Psoas muscle (tissue), 8 donors: ENCODE measurements around the gene RFPL1. TPM values are rescaled to one million over a fixed set of nuclear protein-coding genes. Genes with fewer than 3 reads are reported as not detected.

ENCODE experiments used
- ATAC-seq, 4 donors: fragments of 200-7000 bp; cut with Tn5 transposase; one replicate each; pipeline ENCODE4 v1.9.1; 2020; ENCODE audit warnings: moderate library complexity in 3 of 4, mild to moderate bottlenecking in 2 of 4
- DNase-seq, 2 donors: peaks; one replicate each; pipeline ENCODE4 v3.0.0-alpha.2; 2020
- H3K27ac ChIP-seq: fragments of 200-600 bp; one replicate; pipeline ENCODE4 v1.8.0; 2022
- H3K27me3 ChIP-seq, 3 donors: fragments of 200-600 bp in 1 of 3; one replicate each; pipeline versions ENCODE4 v1.6.1 to v1.8.0; 2013 to 2022; ENCODE audit warnings: low read length in 2 of 3, mild to moderate bottlenecking in 2 of 3, moderate library complexity in 1 of 3; ENCODE audit not compliant: insufficient read depth in 3 of 3
- H3K36me3 ChIP-seq, 2 donors: fragments of 200-600 bp in 1 of 2; one replicate each; pipeline versions ENCODE4 v1.6.1 to v1.8.0; 2013 to 2022; ENCODE audit warnings: low read depth in 1 of 2, mild to moderate bottlenecking in 1 of 2, moderate library complexity in 1 of 2; ENCODE audit not compliant: insufficient read depth in 1 of 2
- H3K4me1 ChIP-seq: fragments of 200-600 bp; one replicate; pipeline ENCODE4 v1.8.0; 2022
- H3K4me3 ChIP-seq: fragments of 200-600 bp; one replicate; pipeline ENCODE4 v1.8.0; 2022; ENCODE audit warnings: mild to moderate bottlenecking
- H3K9me3 ChIP-seq: fragments of 200-600 bp; one replicate; pipeline ENCODE4 v1.8.0; 2022
- WGBS, 3 donors: extraction: QIAGEN DNeasy Blood & Tissue Kit; methylation state at CpG; one replicate each; pipeline versions ENCODE4 v1.1.6 to v1.1.7; 2013; 5-methylcytosine and 5-hydroxymethylcytosine counted together
- intact Hi-C, 2 donors: fragments of 100-400 bp; cut with DNase I; formaldehyde crosslinking; loops; one replicate each; pipeline versions ENCODE4 v1.11.0 to v1.14.2; 2022
- polyA plus RNA-seq, 3 donors: library from polyadenylated mRNA; stranded (reverse); fragments of 200-250 nt; gene quantifications; one replicate each; pipeline ENCODE4 v1.2.3, GENCODE V29; 2013
- total RNA-seq, 4 donors: library from RNA; stranded (reverse); fragmentation: NEBNext Ultra II Directional in 2 of 4; extraction: Animal tissue kit (Norgen Biotek cat#: 25700) in 2 of 4; gene quantifications; one replicate each; pipeline versions ENCODE4 v1.2.1 to v1.2.4, GENCODE V29; 2021 to 2023
- TF ChIP-seq, protein P1 (sequence below): fragments of 200-600 bp; IDR thresholded peaks from one replicate; pipeline ENCODE4 v1.8.0; 2022; ENCODE audit warnings: antibody characterized with exemption
- donor health status: healthy with polysubstance abuse.
- donor health status: DM: no; HTN: no; CAD: no; lungs with moderate emphysema.
- donor health status: Bipolar disorder and iron deficiency.
- donor health status: healthy.
- donor health status: DM: yes; HTN: yes; CAD: no.
- donor health status: DM: no; HTN: no; CAD: no.
- donor health status: DM: no; HTN: no; CAD: no.
- donor health status: DM: yes; HTN: yes; CAD: no.

The RFPL1 gene
- total and polyA plus RNA-seq, 7 donors, result not detected

GRCh38 chr22:29445508-29445907 lies 7.1 kb downstream of the RFPL1 start:
- Histone ChIP-seq H3K27ac (no peak overlapping the region), H3K9me3 (no peaks in the 10 kb centered on the region), H3K4me3 (no peak overlapping the region), H3K4me1 (no peaks in the 10 kb centered on the region), H3K36me3 (no peaks in the 10 kb centered on the region), H3K27me3 (no peaks in the 10 kb centered on the region)
- DNase-seq (no peak), ATAC-seq (no peak)
- 63 to 82% (median 81%) methylated on average over 4 of the region's 4 CpGs for WGBS, 3 donors
- intact Hi-C loops, result no loop called here
- TF ChIP-seq, protein P1, sequence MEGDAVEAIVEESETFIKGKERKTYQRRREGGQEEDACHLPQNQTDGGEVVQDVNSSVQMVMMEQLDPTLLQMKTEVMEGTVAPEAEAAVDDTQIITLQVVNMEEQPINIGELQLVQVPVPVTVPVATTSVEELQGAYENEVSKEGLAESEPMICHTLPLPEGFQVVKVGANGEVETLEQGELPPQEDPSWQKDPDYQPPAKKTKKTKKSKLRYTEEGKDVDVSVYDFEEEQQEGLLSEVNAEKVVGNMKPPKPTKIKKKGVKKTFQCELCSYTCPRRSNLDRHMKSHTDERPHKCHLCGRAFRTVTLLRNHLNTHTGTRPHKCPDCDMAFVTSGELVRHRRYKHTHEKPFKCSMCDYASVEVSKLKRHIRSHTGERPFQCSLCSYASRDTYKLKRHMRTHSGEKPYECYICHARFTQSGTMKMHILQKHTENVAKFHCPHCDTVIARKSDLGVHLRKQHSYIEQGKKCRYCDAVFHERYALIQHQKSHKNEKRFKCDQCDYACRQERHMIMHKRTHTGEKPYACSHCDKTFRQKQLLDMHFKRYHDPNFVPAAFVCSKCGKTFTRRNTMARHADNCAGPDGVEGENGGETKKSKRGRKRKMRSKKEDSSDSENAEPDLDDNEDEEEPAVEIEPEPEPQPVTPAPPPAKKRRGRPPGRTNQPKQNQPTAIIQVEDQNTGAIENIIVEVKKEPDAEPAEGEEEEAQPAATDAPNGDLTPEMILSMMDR, result no peak

GRCh38 chr22:29447906-29448305 lies 9.5 kb downstream of the RFPL1 start:
- intact Hi-C loops, result no loop called here
- H3K27ac ChIP-seq, result no peak overlapping the region
- TF ChIP-seq, protein P1, result no peak
- H3K4me1 ChIP-seq, result no peaks in the 10 kb centered on the region
- no peak for ATAC-seq
- 82 to 87% (median 87%) methylated on average over 5 of the region's 5 CpGs for WGBS, 3 donors
- H3K36me3 ChIP-seq, result no peaks in the 10 kb centered on the region
- no peaks in the 10 kb centered on the region for H3K9me3 ChIP-seq
- no peak overlapping the region for H3K4me3 ChIP-seq
- H3K27me3 ChIP-seq, result no peaks in the 10 kb centered on the region
- DNase-seq, result no peak

DNA sequence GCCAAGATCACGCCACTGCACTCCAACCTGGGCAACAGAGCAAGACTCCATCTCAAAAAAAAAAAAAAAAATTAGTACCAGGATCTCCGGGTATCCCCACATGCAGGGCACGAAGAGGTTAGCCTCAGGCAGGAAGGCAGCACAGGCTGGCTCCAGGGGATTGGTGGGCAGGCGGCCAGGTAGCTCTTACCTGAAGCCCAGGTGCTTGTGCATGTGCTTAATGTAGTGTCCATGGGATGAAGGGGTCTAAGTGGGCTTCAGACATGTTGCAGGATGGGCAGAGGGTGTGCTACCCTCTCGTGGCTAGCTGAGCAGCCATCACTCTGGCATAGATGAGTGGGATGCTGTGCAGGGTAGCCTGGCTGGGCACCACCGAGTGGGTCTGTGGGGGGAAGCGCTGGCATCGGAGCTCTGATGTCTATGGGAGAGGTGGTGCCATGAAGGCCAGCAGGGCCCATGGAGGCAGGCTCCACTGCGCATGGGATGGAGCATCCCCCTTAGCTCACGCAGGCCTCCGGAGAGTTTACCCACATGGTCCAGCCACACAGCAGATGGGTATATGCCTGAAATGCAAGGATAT lies 11.0 kb downstream of the RFPL1 start:
- intact Hi-C loops, result no loop called here
- H3K36me3 ChIP-seq, result no peaks in the 10 kb centered on the region
- H3K27me3 ChIP-seq, result no peaks in the 10 kb centered on the region
- TF ChIP-seq, protein P1, result no peak
- no peaks in the 10 kb centered on the region for H3K4me1 ChIP-seq
- ATAC-seq (no peak), DNase-seq (no peak)
- H3K4me3 ChIP-seq, result no peak overlapping the region
- H3K27ac ChIP-seq, result no peak overlapping the region
- H3K9me3 ChIP-seq, result no peaks in the 10 kb centered on the region
- 88 to 92% (median 90%) methylated on average over 11 of the region's 11 CpGs for WGBS, 3 donors

DNA sequence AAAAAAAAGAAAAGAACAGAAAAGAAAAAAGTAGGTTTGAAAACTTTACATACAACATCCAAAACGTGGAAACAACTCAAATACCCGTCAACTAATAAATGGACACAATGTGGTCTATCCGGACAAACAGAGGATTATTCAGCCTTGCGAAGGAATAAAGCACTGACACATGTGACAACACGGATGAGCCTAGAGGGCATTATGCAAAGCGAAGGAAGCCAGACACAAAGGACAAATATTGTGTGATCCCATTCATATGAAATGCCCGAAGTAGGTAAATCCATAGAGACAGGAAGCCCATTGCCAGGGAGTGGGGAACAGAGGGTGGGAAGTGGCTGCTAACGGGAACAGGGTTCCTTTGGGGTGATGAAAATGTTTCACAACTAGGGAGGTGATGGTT lies 11.8 kb downstream of the RFPL1 start:
- H3K36me3 ChIP-seq, result no peaks in the 10 kb centered on the region
- no peak for ATAC-seq
- no peak overlapping the region for H3K27ac ChIP-seq
- no peaks in the 10 kb centered on the region for H3K4me1 ChIP-seq
- WGBS, 3 donors, result 82 to 84% (median 84%) methylated on average over 8 of the region's 8 CpGs
- TF ChIP-seq, protein P1, result no peak
- H3K27me3 ChIP-seq, result no peaks in the 10 kb centered on the region
- DNase-seq, result no peak
- H3K9me3 ChIP-seq, result no peaks in the 10 kb centered on the region
- intact Hi-C loops, result no loop called here
- H3K4me3 ChIP-seq, result no peak overlapping the region

DNA sequence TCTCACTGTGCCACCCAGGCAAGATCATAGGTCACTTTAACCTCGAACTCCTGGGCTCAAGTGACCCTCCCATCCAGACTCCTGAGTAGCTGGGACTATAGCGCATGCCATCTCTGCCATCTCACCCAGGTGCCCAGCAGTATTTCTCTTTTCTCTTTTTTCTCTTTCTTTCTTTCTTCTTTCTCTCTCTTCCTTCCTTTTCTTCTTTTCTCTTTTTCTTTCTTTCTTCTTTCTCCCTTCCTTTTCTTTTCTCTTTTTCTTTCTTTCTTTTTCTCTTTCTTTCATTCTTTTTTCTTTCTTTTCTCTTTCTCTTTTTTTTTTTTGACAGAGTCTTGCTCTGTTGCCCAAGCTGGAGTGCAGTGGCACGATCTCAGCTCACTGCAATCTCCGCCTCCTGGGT lies 13.5 kb downstream of the RFPL1 start:
- ATAC-seq (no peak), DNase-seq (no peak)
- TF ChIP-seq, protein P1, result no peak
- no peaks in the 10 kb centered on the region for H3K36me3 ChIP-seq
- intact Hi-C loops, result no loop called here
- 81 to 92% (median 91%) methylated on average over 4 of the region's 4 CpGs for WGBS, 3 donors
- no peaks in the 10 kb centered on the region for H3K9me3 ChIP-seq
- H3K27me3 ChIP-seq, result no peaks in the 10 kb centered on the region
- H3K27ac ChIP-seq, result no peak overlapping the region
- no peak overlapping the region for H3K4me3 ChIP-seq
- H3K4me1 ChIP-seq, result no peaks in the 10 kb centered on the region
